NT2/D1 (cell line): ENCODE data around the gene ADGRB3.

Experiments
- SUZ12 ChIP-seq: IDR thresholded peaks from 2 replicates; pipeline ENCODE4 v1.6.1; 2011; ENCODE audit not compliant: insufficient read length, insufficient read depth; ENCODE audit errors: extremely low read depth
- YY1 ChIP-seq: IDR thresholded peaks from 2 replicates; pipeline ENCODE4 v1.6.1; 2011; ENCODE audit not compliant: insufficient read length, insufficient read depth
- ZNF274 ChIP-seq: IDR thresholded peaks from 2 replicates; pipeline ENCODE4 v1.6.1; 2011; ENCODE audit warnings: mild to moderate bottlenecking, low read depth, low read length

GRCh38 chr6:69238067-69238466, 603.0 kb downstream of the ADGRB3 start:
- no peak for TF ChIP-seq YY1
- no peak for TF ChIP-seq ZNF274
- no peak for TF ChIP-seq SUZ12
